Hematopoietic multipotent progenitor cell (in vitro differentiated cells): Measurements from ENCODE around the gene FARP1. TPM values are rescaled to one million over a fixed set of nuclear protein-coding genes. Genes with fewer than 3 reads are reported as not detected.

ENCODE experiments used
- DNase-seq, 3 donors: peaks; one replicate each; pipeline ENCODE4 v3.0.0-alpha.2; 2011 to 2015; ENCODE audit warnings: low read depth in 2 of 3, low spot score in 2 of 3
- total RNA-seq: library from RNA; depleted of rRNA; stranded (reverse); fragments of >200 nt; gene quantifications from one replicate; pipeline ENCODE4 v1.2.3, GENCODE V29; 2012

Gene FARP1
- total RNA-seq, 1 donor: 0.27 TPM

GRCh38 chr13:98324105-98324504 lies 181.2 kb downstream of the FARP1 start:
- no peak for DNase-seq

GRCh38 chr13:98325724-98326123 lies 182.8 kb downstream of the FARP1 start:
- no peak for DNase-seq

- no peak for DNase-seq
Measured at GRCh38 chr13:98326291-98326690, 183.4 kb downstream of the FARP1 start.

DNA sequence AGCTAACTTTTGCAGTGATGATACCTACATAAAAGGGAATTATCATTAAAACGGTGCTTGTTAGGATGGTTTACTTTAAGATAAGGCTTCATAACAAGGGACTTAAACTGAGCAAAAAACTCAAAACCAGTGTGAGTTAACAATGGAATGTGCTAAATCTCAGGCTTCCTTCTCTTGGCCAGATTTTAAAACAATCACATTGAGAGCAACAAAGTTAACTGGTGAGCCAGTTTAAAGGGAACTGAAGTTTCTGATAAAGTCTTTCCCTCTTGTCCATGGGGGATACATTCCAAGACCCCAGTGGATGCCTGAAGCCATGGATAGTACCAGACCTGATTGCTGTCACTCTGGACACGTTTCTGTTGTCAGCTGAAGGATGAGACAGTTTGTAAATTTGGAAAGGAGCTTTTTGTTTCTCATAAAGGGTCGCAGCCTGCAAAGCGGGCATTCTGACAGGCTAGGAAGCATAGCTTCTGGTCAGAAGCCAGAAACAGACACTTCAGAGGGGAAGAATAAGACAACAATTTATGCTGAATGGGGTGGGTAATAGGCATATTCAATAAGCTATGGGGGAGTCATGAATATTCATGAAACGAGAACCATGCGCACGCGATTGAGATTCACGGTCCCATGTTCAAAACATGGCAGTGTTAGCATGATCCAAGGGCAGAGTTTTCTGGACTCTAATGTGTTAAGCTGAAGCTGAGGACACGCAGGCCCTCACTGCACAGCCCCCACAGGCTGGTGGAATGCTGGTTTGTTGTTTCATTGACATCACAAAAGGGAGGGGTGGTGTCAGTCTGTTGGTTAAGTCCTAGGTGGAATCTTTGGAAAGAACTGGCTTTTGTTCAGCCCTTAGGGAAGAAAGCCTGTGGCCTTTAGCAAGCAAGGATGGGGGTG lies 184.7 kb downstream of the FARP1 start:
- DNase-seq: no peak

GRCh38 chr13:98328511-98328910 lies 185.6 kb downstream of the FARP1 start:
- no peak for DNase-seq

DNA sequence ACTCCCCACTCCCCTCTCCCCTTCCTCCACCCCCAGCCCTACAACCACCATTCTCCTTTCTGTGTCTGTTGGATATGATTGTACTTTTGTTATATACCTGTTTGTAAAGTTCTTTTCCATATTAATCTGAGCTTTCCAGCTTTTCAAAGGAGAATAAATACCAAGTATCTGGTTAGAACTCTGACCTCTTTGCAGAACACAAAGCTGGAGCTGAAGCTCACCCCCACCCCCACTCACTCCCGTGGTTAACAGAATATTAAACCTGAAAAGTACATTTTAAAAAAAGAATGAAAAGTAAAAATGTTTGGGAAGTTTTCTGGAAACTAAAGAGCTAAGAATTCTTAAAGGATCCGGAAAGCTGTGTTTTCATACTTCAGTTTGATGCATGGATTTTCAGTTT lies 189.3 kb downstream of the FARP1 start:
- DNase-seq: no peak

- no peak for DNase-seq
Measured at GRCh38 chr13:98332691-98333090, 189.8 kb downstream of the FARP1 start.

- no peak for DNase-seq
Measured at GRCh38 chr13:98333486-98333885, 190.6 kb downstream of the FARP1 start.

DNA sequence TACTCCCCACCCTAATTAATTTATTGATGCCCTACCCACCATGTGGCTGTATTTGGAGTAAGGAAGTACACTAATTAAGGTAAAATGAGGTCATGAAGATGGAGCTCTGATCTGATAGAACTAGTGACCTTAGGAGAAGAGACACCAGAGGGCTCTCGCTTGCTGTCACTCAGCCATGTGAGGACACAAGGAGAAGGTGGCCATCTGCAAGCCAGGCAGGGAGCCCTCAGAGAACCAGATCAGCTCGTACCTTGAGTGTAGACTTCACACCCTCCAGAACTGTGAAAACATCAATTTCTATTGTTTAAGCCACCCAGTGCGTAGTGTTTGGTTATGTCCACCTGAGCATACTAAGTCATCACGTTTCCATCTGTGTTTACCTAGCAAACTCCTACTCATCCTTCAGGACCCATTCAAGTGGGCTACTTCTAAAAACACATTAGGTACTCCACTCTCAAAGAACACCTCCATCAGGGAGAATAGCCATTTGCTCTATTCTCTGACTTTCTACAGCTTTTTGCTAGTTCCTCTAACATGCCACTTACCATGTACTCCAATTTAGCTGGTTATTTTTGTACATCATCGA lies 191.8 kb downstream of the FARP1 start:
- DNase-seq: no peak

DNA sequence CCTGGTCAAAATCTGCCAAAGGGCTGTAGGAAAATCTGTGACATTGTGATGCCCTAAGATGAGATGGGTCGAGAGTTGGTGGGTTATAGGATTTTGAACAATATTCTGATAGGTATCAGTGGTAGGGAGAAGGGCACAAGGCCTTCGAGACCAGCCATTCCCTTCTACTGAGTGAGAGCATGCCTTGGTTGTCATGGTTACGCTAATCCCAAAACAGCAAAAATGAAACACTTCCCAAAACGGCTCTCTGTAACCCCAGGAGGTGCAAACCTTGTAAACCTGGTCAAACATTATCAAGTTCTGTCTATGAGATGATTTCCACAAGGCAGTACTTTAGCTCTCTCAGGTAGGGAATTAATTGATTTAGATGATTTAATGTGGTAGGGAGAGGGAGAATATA lies 192.8 kb downstream of the FARP1 start:
- DNase-seq: no peak

- no peak for DNase-seq
Measured at GRCh38 chr13:98338310-98338709, 195.4 kb downstream of the FARP1 start.

DNA sequence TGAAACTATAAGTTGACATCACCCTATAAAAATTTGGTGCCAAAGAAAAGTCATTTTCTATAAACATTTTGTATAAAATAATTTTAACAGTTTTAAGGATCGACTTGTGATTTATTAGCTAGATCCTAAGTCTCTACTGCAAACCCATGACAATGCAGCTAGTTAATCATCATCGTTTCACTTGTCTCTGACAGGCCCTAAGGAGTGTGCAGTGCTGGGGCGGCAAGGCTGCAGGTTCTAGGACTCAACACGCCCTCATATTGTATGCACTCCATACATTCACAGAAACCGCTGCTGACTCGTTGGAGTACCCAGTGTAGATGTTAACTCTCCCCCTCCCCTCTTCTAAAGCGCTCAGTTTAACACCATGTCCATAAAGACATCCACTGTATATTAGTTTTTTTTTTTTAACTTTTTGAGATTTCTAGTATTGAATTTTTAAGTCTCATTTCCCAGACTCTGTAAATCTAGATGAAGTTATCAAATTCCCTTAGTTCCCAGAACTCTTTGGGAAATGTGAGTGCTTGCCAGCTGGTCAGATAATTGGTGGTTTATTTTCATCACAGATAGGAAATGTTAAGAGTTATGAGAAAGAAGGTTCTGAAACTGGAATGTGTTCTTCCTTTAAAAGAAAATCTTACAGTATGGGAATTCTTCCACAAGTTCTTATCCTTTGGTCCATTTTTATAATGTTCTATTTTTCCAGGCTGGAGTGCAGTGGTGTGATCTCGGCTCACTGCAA lies 197.0 kb downstream of the FARP1 start:
- no peak for DNase-seq

DNA sequence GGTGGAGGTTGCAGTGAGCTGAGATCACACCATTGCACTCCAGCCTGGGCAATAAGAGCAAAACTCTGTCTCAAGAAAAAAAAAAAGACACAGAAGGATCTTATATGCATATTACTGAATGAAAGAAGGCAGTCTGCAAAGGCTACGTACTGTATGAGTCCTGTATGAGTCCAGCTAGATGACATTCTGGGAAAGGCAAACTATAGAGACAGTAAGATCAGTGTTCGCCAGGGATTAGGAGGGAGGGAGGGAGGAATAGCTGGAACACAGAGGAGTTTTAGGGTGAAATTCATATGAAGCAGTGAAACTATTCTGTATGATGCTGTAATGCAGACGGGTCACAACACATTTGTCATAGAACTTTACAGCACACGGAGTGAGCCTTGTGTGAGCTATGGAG lies 200.1 kb downstream of the FARP1 start:
- no peak for DNase-seq

- DNase-seq: no peak
Measured at GRCh38 chr13:98343461-98343860, 200.6 kb downstream of the FARP1 start.

GRCh38 chr13:98344392-98344791 lies 201.5 kb downstream of the FARP1 start:
- DNase-seq: no peak

GRCh38 chr13:98345107-98345935 lies 202.4 kb downstream of the FARP1 start:
- DNase-seq: peak in 1 of 3 donors; percentile 20

DNA sequence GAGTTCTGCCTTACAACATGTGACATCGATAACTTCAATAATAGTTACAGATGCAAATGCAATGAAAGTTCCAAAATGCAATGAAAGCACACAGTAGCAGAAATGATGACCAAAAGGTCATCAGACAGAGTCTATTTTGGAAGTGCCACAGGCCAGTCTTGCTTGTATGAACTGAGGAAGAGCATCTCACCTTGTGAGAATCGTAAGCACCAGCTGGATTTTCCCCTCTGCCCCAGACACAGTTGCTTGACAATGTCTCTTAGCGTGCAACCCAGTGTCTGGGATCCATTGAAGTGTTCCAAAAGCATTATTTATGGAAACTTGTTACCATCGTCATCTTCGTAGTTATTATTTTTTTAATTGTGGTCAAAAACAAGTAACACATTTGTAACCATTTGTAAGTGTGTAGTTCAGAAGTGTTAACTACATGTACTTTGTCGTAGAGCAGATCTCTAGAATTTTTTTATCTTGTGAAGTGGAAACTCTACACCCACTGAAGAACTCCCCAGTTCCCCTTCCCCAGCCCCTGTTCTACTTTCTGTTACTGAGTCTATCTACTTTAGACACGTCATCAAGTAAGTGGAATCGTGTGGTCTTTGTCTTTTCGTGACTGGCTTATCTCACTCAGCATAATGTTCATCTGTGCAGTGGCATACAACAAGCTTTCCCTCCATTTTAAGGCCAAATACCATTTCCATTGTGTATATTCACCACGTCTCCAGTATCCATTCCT lies 204.2 kb downstream of the FARP1 start:
- no peak for DNase-seq

DNA sequence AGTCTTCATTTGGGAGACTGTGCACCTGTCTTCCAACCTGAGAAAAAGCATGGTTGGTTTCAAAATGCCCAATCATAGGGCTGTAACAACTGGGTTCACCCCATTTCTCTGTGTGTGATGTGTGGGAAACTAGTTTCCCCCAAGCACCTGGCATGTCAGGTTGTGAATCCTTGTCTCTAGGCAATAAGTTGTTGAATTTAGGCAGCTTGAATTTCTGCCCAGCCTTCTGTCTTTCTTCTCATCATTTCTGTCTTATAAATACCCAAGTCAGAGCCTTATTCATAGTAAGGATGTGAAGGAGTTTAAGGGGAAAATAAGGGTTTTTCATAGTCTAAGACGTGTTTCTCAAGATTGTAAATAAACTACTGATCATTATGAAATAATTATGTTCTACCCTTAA lies 204.9 kb downstream of the FARP1 start:
- no peak for DNase-seq

DNA sequence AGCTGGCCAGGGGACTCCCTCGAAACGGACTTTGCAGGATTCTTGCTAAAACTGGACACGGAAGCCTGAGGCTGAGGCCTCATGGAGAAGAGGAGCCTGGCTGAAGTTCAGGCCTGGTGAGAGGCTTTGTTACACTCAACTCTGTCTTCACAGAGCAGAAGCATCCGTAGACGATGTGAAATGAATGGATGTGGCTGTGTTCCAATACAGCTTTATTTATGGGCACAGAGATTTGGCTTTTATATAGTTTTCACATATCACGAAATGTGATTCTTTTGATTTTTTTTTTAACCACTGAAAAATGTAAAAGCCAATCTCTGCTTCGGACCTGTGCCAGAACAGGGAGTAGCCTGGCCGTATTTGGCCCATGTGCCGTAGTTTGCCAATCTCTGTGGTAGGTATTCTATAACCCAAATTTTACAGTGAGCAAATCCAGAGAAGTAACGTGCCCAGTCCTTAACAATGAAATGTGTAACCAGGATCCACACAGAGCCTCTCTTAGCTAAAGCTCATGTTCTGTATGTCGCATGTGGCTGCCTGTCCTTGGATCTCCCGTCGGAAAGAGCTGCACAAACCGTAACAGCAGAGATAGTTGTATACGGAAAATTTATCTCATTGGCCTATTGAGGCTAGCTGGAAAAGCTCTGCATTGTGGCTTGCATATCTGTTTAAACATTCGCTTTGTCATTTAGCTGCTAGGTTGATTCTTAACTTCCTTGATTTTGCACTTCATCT lies 205.7 kb downstream of the FARP1 start:
- no peak for DNase-seq
